Neural progenitor cell (in vitro differentiated cells): ENCODE results near the gene LAMA2.

Source experiments
- CTCF ChIP-seq: fragments of 200-600 bp; sonication (generic); IDR thresholded peaks from 2 replicates; pipeline ENCODE4 v1.5.1; 2017; ENCODE audit warnings: antibody characterized with exemption, mild to moderate bottlenecking
- EZH2 ChIP-seq: fragments of 200-600 bp; sonication (generic); IDR thresholded peaks from 2 replicates; pipeline ENCODE4 v1.6.1; 2017; ENCODE audit warnings: antibody characterized with exemption, mild to moderate bottlenecking, moderate library complexity
- EZH2phosphoT487 ChIP-seq: fragments of 200-600 bp; sonication (generic); IDR thresholded peaks from 2 replicates; pipeline ENCODE4 v1.6.1; 2017; ENCODE audit warnings: antibody characterized with exemption

GRCh38 chr6:128855581-128856085 lies 27.3 kb upstream of the LAMA2 start:
- TF ChIP-seq CTCF: no peak
- TF ChIP-seq EZH2: no peak
- no peak for TF ChIP-seq EZH2phosphoT487
